Measurements from ENCODE around the gene ATP8B3. TPM values are rescaled to one million over a fixed set of nuclear protein-coding genes. Genes with fewer than 3 reads are reported as not detected.
A peak's percentile ranks its signal among the peaks of the same experiment; 100 is the strongest.

ATP8B3 gene
- total RNA-seq, 4 donors from 2014 or later, result 0.30 to 1.2 (median 0.66) TPM

- no peak overlapping the region for H3K4me3 ChIP-seq (ENCODE audit: low read depth, poor library complexity, severe bottlenecking)
- DNase-seq (ENCODE audit: low spot score in 2 of 2), result no peak
- TF ChIP-seq POLR2A (IDR thresholded peaks at IDR 0.05), result no peak
- peak in 1 of 3 donors; percentile 60 for TF ChIP-seq CTCF (IDR thresholded peaks at IDR 0.05)
- intact Hi-C loops (cut with DNase I; ENCODE audit: low total_unique reads), result no loop called here
- WGBS, 2 donors, result 33 to 44% methylated on average over 18 to 23 of the region's 23 CpGs
Measured at GRCh38 chr19:1837625-1838105, 25.6 kb upstream of the ATP8B3 start.

GRCh38 chr19:1837222-1837565 lies 25.1 kb upstream of the ATP8B3 start:
- intact Hi-C loops (cut with DNase I; ENCODE audit: low total_unique reads), result no loop called here

DNA sequence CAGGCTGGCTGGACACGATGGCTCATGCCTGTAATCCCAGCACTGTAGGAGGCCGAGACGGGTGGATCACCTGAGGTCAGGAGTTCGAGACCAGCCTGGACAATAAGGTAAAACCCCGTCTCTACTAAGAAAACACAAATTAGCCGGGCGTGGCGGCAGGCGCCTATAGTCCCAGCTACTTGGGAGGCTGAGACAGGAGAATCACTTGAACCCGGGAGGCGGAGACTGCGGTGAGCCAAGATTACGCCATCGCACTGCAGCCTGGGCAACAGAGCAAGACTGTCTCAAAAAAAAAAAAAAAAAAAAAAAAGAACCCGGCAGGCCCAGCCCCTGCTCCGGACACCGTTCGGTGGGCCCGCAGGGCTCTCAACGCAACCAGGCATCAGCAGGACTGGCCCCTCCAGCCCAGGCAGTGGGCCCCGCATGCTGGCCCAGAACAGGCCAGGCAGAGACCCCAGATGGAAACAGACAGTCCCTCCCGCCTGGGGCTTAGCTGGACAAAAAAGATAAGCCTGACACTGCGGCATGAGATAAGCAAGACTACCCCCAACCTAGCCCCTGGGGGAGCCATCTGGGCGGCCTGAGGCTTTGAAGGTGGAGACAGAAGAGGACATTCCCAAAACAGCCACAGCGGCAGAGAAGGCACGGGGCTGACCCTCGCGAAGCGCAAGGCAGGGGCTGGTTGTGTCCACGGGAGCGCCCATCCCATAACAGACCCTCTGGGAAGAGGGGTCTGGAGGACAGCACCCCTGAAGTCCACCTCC lies 24.6 kb upstream of the ATP8B3 start:
- H3K4me3 ChIP-seq (ENCODE audit: low read depth, poor library complexity, severe bottlenecking), result no peak overlapping the region
- WGBS, 2 donors, result 90 to 93% methylated on average over 31 of the region's 31 CpGs
- TF ChIP-seq POLR2A (IDR thresholded peaks at IDR 0.05) (no peak), CTCF (IDR thresholded peaks at IDR 0.05) (no peak)
- intact Hi-C loops (cut with DNase I; ENCODE audit: low total_unique reads), result no loop called here
- no peak for DNase-seq (ENCODE audit: low spot score in 2 of 2)

More at GRCh38 chr19:1837222-1837565, 25.1 kb upstream of the ATP8B3 start:
- H3K4me3 ChIP-seq (ENCODE audit: low read depth, poor library complexity, severe bottlenecking), result no peak overlapping the region
- no peak for DNase-seq (ENCODE audit: low spot score in 2 of 2)
- TF ChIP-seq POLR2A (IDR thresholded peaks at IDR 0.05), result no peak
- TF ChIP-seq CTCF (IDR thresholded peaks at IDR 0.05), result no peak
- WGBS, 2 donors, result 78 to 100% methylated on average over 1 to 11 of the region's 11 CpGs

- no peak for DNase-seq (ENCODE audit: low spot score in 2 of 2)
- H3K4me3 ChIP-seq (ENCODE audit: low read depth, poor library complexity, severe bottlenecking), result no peak overlapping the region
- intact Hi-C loops (cut with DNase I; ENCODE audit: low total_unique reads), result no loop called here
- TF ChIP-seq CTCF (IDR thresholded peaks at IDR 0.05) (no peak), POLR2A (IDR thresholded peaks at IDR 0.05) (no peak)
- WGBS, 2 donors, result 71 to 73% methylated on average over 11 to 14 of the region's 15 CpGs
Measured at GRCh38 chr19:1833540-1833939, 21.5 kb upstream of the ATP8B3 start.

DNA sequence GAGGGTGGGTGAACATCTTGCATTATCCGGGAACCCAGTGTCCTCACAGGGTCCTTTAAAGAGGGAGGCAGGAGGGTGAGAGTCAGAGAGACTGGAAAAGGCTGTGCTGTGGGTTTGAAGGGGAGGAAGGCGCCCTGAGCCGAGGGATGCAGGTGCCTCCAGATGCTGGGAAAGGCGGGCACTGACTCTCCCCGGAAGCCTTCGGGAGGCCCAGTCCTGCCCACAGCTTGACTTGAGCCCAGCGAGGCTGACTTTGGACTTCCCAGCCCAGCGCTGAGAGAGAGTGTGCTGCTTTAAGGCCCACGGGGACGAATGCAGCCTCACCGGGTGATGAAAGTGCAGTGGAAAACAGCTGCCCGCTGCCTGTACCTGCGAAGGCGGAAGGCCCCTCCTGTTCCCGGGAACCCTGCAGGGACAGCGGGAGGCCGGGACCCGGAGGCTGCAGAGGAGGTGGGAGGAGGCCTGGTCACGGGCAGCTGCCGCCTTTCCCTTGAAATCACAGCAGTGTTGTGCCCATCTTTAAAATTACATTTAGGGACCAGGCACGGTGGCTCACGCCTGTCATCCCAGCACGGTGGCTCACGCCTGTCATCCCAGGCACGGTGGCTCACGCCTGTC lies 20.1 kb upstream of the ATP8B3 start:
- H3K4me3 ChIP-seq (ENCODE audit: low read depth, poor library complexity, severe bottlenecking), result no peak overlapping the region
- intact Hi-C loops (cut with DNase I; ENCODE audit: low total_unique reads), result no loop called here
- WGBS, 2 donors, result 83 to 88% methylated on average over 23 to 24 of the region's 26 CpGs
- no peak for TF ChIP-seq CTCF (IDR thresholded peaks at IDR 0.05)
- TF ChIP-seq POLR2A (IDR thresholded peaks at IDR 0.05), result no peak
- no peak for DNase-seq (ENCODE audit: low spot score in 2 of 2)
